GM12878 (cell line): ENCODE data around the gene DPM2. TPM values are rescaled to one million over a fixed set of nuclear protein-coding genes. Genes with fewer than 3 reads are reported as not detected.
A peak's percentile ranks its signal among the peaks of the same experiment; 100 is the strongest.

Experiments used
- ATAC-seq: fragments of 200-7000 bp; cut with Tn5 transposase; 3 replicates; pipeline ENCODE4 v1.9.1; 2020; ENCODE audit warnings: mild to moderate bottlenecking, moderate library complexity
- BruUV-seq: library from RNA; stranded (reverse); fragments of 400-500 nt; replicated peaks from 2 replicates; lab custom pipeline; 2021; lab: Mats Ljungman, UMichigan
- CTCF ChIA-PET: fragments of 300-600 bp; sonication (Branson Sonifier 250); formaldehyde crosslinking; extraction: SDS; loops from one replicate; lab custom pipeline; 2021; ENCODE audit warnings: inconsistent platforms; lab: Yijun Ruan, JAX
- POLR2A ChIA-PET: fragments of 350-600 bp; formaldehyde crosslinking; extraction: SDS; loops from one replicate; lab custom pipeline; 2021; ENCODE audit warnings: inconsistent platforms; lab: Charles Lee
- RAD21 ChIA-PET: fragments of 300-600 bp; sonication (Branson Sonifier 250); formaldehyde crosslinking; loops from one replicate; lab custom pipeline; 2023; ENCODE audit warnings: antibody characterized with exemption; ENCODE audit not compliant: unreplicated experiment; lab: Charles Lee
- SMC1A ChIA-PET: fragments of 300-600 bp; sonication (Branson Sonifier 250); formaldehyde crosslinking; loops from one replicate; lab custom pipeline; 2023; ENCODE audit not compliant: unreplicated experiment, uncharacterized antibody; lab: Charles Lee
- DNase-seq: peaks from one replicate; pipeline ENCODE4 v3.0.0-alpha.2; 2011; ENCODE audit warnings: low read depth, low spot score
- FAIRE-seq: peaks from 3 replicates; lab custom pipeline; 2011; peaks lifted over from hg19 to GRCh38; lab: Jason Lieb, UNC
- H2AFZ ChIP-seq: 2 replicates; pipeline ENCODE4 v1.6.0; 2011; ENCODE audit warnings: low read depth, low read length, control low read depth; ENCODE audit not compliant: control insufficient read depth
- H3K27ac ChIP-seq: 2 replicates; pipeline ENCODE4 v1.5.1; 2011; ENCODE audit warnings: control low read depth; ENCODE audit not compliant: control insufficient read depth, insufficient read depth
- H3K27me3 ChIP-seq, 2 experiments: replicated peaks in 1 of 2; 2 replicates each; pipeline versions ENCODE4 v1.6.0 to v1.6.1; 2011; ENCODE audit warnings: low read length in 1 of 2; ENCODE audit not compliant: control insufficient read depth in 2 of 2, insufficient read depth in 2 of 2
- H3K36me3 ChIP-seq, 2 experiments: 2 replicates each; pipeline ENCODE4 v1.5.1; 2011; ENCODE audit warnings: low read length in 1 of 2; ENCODE audit not compliant: control insufficient read depth in 2 of 2, insufficient read depth in 2 of 2
- H3K4me1 ChIP-seq: 2 replicates; pipeline ENCODE4 v1.6.1; 2011; ENCODE audit warnings: mild to moderate bottlenecking, low read length, moderate library complexity, mixed read lengths; ENCODE audit not compliant: control insufficient read depth, insufficient read depth
- H3K4me2 ChIP-seq: 2 replicates; pipeline ENCODE4 v1.6.0; 2011; ENCODE audit warnings: control low read depth; ENCODE audit not compliant: control insufficient read depth, insufficient read depth
- H3K4me3 ChIP-seq: fragments of 200-600 bp; sonication (generic); 2 replicates; pipeline ENCODE4 v1.5.1; 2016
- H3K79me2 ChIP-seq: 2 replicates; pipeline ENCODE4 v1.6.0; 2011; ENCODE audit warnings: low read length; ENCODE audit not compliant: control insufficient read depth, insufficient read depth
- H3K9ac ChIP-seq: 2 replicates; pipeline ENCODE4 v1.8.0; 2011; ENCODE audit warnings: low read length, control low read depth, mixed read lengths; ENCODE audit not compliant: control insufficient read depth, insufficient read depth
- H3K9me3 ChIP-seq: replicated peaks from 3 replicates; pipeline ENCODE4 v1.5.1; 2011; ENCODE audit warnings: mild to moderate bottlenecking, low read length; ENCODE audit not compliant: control insufficient read depth, insufficient read depth
- H4K20me1 ChIP-seq: 2 replicates; pipeline ENCODE4 v1.6.0; 2011; ENCODE audit not compliant: control insufficient read depth, insufficient read depth
- IRF4 ChIP-seq: IDR thresholded peaks from 2 replicates; pipeline ENCODE4 v1.6.1; 2011; ENCODE audit warnings: low read depth, low read length
- PBX3 ChIP-seq: IDR thresholded peaks from 2 replicates; pipeline ENCODE4 v1.6.1; 2011; ENCODE audit warnings: mild to moderate bottlenecking, low read depth, low read length, moderate library complexity; ENCODE audit not compliant: insufficient replicate concordance
- POLR2A ChIP-seq: IDR thresholded peaks from 2 replicates; pipeline ENCODE4 v1.6.1; 2011; ENCODE audit warnings: low read depth, mild to moderate bottlenecking, low read length
- WGBS: methylation state at CpG from one replicate; pipeline ENCODE4 v1.1.6; 2016; ENCODE audit warnings: low lambda C conversion rate; ENCODE audit not compliant: insufficient replicate concordance, insufficient coverage; ENCODE audit errors: missing lambda C conversion rate; 5-methylcytosine and 5-hydroxymethylcytosine counted together
- in situ Hi-C: fragments of 300-500 bp; cut with MboI; formaldehyde crosslinking; loops from 9 replicates; pipeline ENCODE4 v1.14.3; 2018; ENCODE audit warnings: mixed read lengths
- intact Hi-C: fragments of 100-400 bp; cut with micrococcal nuclease; formaldehyde crosslinking; loops from one replicate; pipeline ENCODE4 v1.14.2; 2022; ENCODE audit not compliant: unreplicated experiment
- polyA plus RNA-seq, 11 experiments: library from polyadenylated mRNA; depleted of rRNA in 4 of 11; unstranded in 6 of 11; stranded (reverse) in 5 of 11; fragments of >200 nt; fragmentation: Nextera tagmentation in 4 of 11; fragmentation: Illumina TruSeq in 1 of 11; extraction: Ambion mirVana in 4 of 11; extraction: Trizol in 1 of 11; gene quantifications; 1 replicate in 1 of 11; 2 replicates in 10 of 11; pipeline versions ENCODE4 v1.2.1 to v1.2.3, GENCODE V29; 2011 to 2016; ENCODE audit warnings: inconsistent platforms in 2 of 11, missing spikeins in 2 of 11, low read depth in 1 of 11
- total RNA-seq, 4 experiments: library from RNA; depleted of rRNA in 3 of 4; stranded (reverse); fragments of >200 nt in 3 of 4; fragmentation: Illumina TruSeq in 1 of 4; extraction: Trizol in 1 of 4; gene quantifications; 2 replicates each; pipeline versions ENCODE4 v1.2.1 to v1.2.3, GENCODE V29; 2013 to 2021

The DPM2 gene
- total and polyA plus RNA-seq, 10 of the 15 experiments (the other 5 are each of a cell fraction or from before 2014, with no cell fraction given): 22.7 to 77.9 (median 44.7) TPM

DNA sequence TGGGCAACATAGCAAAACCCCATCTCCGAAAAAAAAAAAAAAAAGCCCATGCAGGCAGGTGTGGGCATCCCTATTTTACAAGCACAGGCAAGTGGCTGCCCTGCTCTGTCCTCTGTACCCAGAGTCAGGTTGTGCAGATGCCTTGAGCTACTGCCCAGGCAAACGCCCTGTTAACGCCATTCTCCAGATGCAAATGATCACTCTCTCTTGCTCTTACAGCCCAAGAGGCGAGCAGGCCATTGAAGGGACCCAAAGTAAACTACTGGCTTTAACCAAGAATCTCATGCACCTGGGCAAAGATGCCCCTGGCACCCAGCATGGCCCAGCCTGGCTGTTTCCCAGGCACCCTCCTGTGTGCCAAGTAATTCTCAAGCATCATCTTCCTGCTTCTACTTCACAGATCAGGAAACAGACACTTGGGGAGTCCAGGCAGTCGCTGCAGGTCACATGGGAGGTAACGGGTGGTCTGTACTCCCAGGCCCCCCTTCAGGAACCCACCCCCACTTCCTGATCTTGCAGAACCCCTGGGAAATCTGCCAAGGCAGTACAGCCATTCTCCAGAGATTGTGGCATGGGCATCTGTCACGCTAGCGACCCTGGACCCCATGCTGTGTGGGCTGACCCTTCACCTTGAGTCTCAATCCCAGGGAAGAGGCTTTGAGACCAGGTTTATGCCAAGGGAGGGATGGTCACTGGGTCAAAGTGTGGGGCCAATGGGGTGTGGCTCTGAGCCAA is 28.9 kb upstream of the DPM2 start:
- SMC1A ChIA-PET: no interaction called here
- no peaks in the 10 kb centered on the region for H3K27me3 ChIP-seq
- intact Hi-C loops (no loop called here), in situ Hi-C loops (loop anchor here (10.0 kb wide), 1 partner anchor 68 kb away; no protein-coding TSS in a partner anchor)
- no peaks in the 10 kb centered on the region for H3K9me3 ChIP-seq
- BruUV-seq: no TSS peak
- no peak overlapping the region for H3K27ac ChIP-seq
- no peak overlapping the region for H3K4me3 ChIP-seq
- 78% methylated on average over 7 of the region's 8 CpGs for WGBS
- peaks cover 0 to 2% of the 10 kb centered on the region in 2 experiments; a peak in 3 of 4 replicates for H3K36me3 ChIP-seq
- ATAC-seq (no peak), DNase-seq (no peak), FAIRE-seq (no peak)
- peaks cover 41% of the 10 kb centered on the region for H3K4me1 ChIP-seq
- no peak overlapping the region for H3K9ac ChIP-seq
- CTCF ChIA-PET: interaction anchor here (1.7 kb wide), 1 partner anchor 12 kb away, joined by 5 read pairs; no protein-coding TSS in a partner anchor
- H2AFZ ChIP-seq: no peak overlapping the region
- H3K79me2 ChIP-seq: peaks cover 21% of the 10 kb centered on the region
- POLR2A ChIA-PET: interaction anchor here (0.6 kb wide), 1 partner anchor 64 kb away, joined by 3 read pairs; no protein-coding TSS in a partner anchor
- no peak overlapping the region for H3K4me2 ChIP-seq
- peaks cover 10% of the 10 kb centered on the region for H4K20me1 ChIP-seq
- no peak for TF ChIP-seq IRF4
- TF ChIP-seq POLR2A: peak; percentile 9; the same call in 1 of the 2 replicates
- RAD21 ChIA-PET: no interaction called here

DNA sequence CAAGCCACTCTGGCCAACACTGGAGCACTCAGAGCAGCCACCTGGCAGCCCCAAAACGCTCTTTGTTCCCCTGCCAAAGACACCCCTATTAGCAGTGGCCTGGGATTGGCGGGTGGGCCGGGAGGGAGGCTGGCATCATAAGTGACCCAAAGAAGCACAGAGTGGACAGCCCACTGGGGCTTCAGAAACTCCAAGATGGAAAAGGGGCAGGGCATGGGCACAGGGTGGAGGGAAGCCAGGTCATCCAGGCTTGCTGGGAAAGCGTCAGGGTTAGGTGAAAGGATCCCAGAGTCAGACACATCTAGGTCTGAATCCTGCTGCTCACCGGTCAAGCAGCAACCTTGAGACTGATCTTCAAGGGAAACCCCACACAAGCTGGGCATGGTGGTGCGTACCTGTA is 28.3 kb upstream of the DPM2 start:
- BruUV-seq: no TSS peak
- Histone ChIP-seq H3K4me1 (peaks cover 35% of the 10 kb centered on the region), H3K4me3 (no peak overlapping the region), H3K9me3 (no peaks in the 10 kb centered on the region), H3K79me2 (peaks cover 18% of the 10 kb centered on the region), H3K9ac (no peak overlapping the region), H2AFZ (no peak overlapping the region), H4K20me1 (peaks cover 10% of the 10 kb centered on the region), H3K27ac (no peak overlapping the region), H3K4me2 (no peak overlapping the region), H3K27me3 (no peaks in the 10 kb centered on the region), H3K36me3 (peaks cover 0 to 2% of the 10 kb centered on the region in 2 experiments; a peak in 3 of 4 replicates)
- FAIRE-seq: no peak
- ATAC-seq: no peak
- no peak for DNase-seq
- WGBS: 92% methylated on average over 6 of the region's 6 CpGs
- in situ Hi-C loops (loop anchor here (10.0 kb wide), 1 partner anchor 69 kb away; no protein-coding TSS in a partner anchor), intact Hi-C loops (no loop called here)
- ChIA-PET CTCF (no interaction called here), RAD21 (no interaction called here), POLR2A (interaction anchor here (0.6 kb wide), 1 partner anchor 64 kb away, joined by 3 read pairs; no protein-coding TSS in a partner anchor), SMC1A (no interaction called here)
- TF ChIP-seq PBX3: no peak
